ENCODE data around the gene LSM2. TPM values are rescaled to one million over a fixed set of nuclear protein-coding genes. Genes with fewer than 3 reads are reported as not detected.

The LSM2 gene
- total RNA-seq, 1 donor from 2014 or later, result 61.3 TPM

DNA sequence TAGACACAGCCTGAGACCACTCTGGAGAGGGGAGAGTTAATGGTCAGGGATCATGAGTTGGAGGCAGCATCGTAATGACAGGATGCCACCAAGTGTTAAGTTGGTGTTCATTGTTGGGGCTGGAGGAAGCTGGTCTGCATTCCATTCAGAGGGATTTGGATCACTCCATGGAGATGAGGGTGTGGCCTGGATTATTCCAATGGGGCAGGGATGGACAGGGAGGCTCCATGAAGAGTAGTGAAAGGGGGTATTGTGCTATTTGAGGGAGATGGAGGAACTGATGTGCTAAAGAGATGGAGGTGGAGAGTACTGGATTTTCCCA lies 43.2 kb downstream of the LSM2 start:
- Histone ChIP-seq H3K27ac (no peak overlapping the region), H3K27me3 (no peaks in the 10 kb centered on the region), H3K36me3 (no peaks in the 10 kb centered on the region), H3K4me3 (no peak overlapping the region), H3K9me3 (no peaks in the 10 kb centered on the region), H3K4me1 (no peaks in the 10 kb centered on the region)
- DNase-seq (ENCODE audit: low spot score in 2 of 2), result no peak
- TF ChIP-seq, protein P1, sequence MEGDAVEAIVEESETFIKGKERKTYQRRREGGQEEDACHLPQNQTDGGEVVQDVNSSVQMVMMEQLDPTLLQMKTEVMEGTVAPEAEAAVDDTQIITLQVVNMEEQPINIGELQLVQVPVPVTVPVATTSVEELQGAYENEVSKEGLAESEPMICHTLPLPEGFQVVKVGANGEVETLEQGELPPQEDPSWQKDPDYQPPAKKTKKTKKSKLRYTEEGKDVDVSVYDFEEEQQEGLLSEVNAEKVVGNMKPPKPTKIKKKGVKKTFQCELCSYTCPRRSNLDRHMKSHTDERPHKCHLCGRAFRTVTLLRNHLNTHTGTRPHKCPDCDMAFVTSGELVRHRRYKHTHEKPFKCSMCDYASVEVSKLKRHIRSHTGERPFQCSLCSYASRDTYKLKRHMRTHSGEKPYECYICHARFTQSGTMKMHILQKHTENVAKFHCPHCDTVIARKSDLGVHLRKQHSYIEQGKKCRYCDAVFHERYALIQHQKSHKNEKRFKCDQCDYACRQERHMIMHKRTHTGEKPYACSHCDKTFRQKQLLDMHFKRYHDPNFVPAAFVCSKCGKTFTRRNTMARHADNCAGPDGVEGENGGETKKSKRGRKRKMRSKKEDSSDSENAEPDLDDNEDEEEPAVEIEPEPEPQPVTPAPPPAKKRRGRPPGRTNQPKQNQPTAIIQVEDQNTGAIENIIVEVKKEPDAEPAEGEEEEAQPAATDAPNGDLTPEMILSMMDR (IDR thresholded peaks at IDR 0.05), result no peak
- intact Hi-C loops (cut with DNase I), result no loop called here

DNA sequence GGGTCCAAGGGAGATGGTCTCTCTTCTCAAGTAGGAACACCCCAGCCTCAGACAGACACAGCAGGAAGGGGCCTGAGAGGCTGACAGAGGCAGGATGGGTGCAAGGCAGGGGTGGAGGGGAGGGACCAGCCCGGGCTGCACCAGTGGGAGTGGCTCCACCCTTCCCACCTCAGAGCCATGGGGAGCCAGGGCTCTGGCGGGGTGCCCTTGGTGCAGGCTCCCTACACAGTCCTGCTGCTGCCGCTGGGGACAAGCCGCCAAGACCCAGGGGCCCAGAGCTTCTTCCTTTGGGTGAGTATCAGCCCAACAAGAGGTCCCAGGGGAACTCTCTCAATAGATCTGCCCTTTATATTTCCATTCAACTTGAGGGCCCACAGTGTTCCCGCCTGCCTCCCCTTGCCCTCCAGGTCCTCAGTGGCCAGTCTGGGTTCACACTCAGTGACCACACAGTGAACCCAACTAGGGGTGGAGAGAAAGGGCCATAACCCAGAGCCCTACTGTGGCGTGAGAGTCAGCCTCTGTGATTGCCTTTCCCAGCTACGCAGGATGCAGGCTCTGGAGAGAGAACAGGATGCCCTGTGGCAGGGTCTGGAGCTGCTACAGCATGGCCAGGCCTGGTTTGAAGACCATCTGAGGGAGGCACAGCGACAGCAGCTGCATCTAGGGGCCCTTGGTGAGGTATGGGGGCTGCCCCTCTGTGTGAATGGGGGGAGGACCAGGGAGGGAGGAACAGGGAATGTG lies 43.7 kb downstream of the LSM2 start:
- Histone ChIP-seq H3K36me3 (no peaks in the 10 kb centered on the region), H3K4me3 (no peak overlapping the region)
- intact Hi-C loops (cut with DNase I), result no loop called here

DNA sequence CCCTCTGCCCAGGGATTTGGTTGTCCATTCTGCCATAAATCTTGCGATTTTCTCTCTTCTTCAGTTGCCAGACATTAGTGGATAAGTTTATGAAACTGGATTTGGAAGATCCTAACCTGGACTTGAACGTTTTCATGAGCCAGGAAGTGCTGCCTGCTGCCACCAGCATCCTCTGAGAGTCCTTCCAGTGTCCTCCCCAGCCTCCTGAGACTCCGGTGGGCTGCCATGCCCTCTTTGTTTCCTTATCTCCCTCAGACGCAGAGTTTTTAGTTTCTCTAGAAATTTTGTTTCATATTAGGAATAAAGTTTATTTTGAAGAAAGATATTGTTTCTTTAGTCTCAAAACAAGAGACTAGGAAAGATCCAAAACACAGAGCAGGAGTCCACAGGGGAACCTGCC lies 44.4 kb downstream of the LSM2 start, which contains the start of gene SAPCD1:
Gene SAPCD1 (plus strand): TSS at position 301 of the 400 bp plus-strand sequence. CDS start 399 bp downstream, outside the sequence.
- TF ChIP-seq, protein P1 (IDR thresholded peaks at IDR 0.05), result no peak
- no peak for DNase-seq (ENCODE audit: low spot score in 2 of 2)
- no peaks in the 10 kb centered on the region for H3K36me3 ChIP-seq
- H3K27ac ChIP-seq, result no peak within 1 kb of the TSS
- no peaks in the 10 kb centered on the region for H3K9me3 ChIP-seq
- intact Hi-C loops (cut with DNase I), result no loop called here
- H3K4me3 ChIP-seq, result no peak within 1 kb of the TSS
- H3K27me3 ChIP-seq, result no peaks in the 10 kb centered on the region
- H3K4me1 ChIP-seq, result no peaks in the 10 kb centered on the region

More for the DNA sequence above, 43.7 kb downstream of the LSM2 start:
- Histone ChIP-seq H3K27ac (no peak overlapping the region), H3K9me3 (no peaks in the 10 kb centered on the region), H3K27me3 (no peaks in the 10 kb centered on the region), H3K4me1 (no peaks in the 10 kb centered on the region)
- TF ChIP-seq, protein P1 (IDR thresholded peaks at IDR 0.05), result no peak
- DNase-seq (ENCODE audit: low spot score in 2 of 2), result no peak

DNA sequence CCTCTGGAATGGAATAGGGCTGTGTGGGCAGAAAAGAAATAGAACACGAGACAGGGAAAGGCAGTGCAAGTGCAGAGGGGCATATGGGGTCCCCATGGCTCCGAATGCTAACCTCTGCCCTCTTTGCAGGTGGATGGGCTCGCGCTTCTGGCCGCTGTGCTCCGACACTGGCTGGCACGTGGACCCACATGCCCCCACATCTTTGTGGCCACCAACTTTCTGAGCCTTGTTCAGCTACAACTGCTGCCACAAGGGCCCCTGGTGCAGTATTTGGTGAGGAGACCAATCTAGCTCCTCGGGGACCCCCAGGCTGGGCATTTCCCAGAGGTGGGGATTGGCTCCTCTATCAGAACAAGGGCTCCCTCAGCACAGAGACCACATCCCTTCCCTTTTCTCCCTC lies 45.4 kb downstream of the LSM2 start:
- Histone ChIP-seq H3K27me3 (no peaks in the 10 kb centered on the region), H3K4me1 (no peaks in the 10 kb centered on the region), H3K4me3 (no peak overlapping the region), H3K36me3 (no peaks in the 10 kb centered on the region), H3K9me3 (no peaks in the 10 kb centered on the region), H3K27ac (no peak overlapping the region)
- intact Hi-C loops (cut with DNase I), result no loop called here
- TF ChIP-seq, protein P1 (IDR thresholded peaks at IDR 0.05), result no peak
- DNase-seq (ENCODE audit: low spot score in 2 of 2), result no peak

DNA sequence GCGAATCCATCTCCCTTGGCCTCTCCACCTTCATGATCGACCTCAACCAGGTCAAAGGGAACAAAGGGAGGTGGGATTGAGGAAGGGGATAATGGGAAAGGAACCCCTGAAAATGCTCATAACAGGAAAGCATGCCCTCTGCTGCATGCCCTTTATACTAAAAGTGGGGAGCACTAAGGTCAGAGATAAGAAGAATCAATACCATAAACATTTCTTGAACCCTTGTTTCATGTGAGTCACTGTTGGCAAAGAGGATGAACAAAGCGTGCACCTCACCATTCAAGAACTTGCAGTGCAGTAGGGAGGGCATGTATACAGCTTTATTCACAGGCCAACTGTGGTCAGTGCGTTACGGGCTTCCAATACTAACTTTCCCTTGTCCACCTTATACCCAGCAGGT lies 46.0 kb downstream of the LSM2 start:
- H3K4me3 ChIP-seq, result no peak overlapping the region
- intact Hi-C loops (cut with DNase I), result no loop called here

More for the DNA sequence above, 46.0 kb downstream of the LSM2 start:
- Histone ChIP-seq H3K27ac (no peak overlapping the region), H3K27me3 (no peaks in the 10 kb centered on the region), H3K9me3 (no peaks in the 10 kb centered on the region), H3K4me1 (no peaks in the 10 kb centered on the region), H3K36me3 (no peaks in the 10 kb centered on the region)
- TF ChIP-seq, protein P1 (IDR thresholded peaks at IDR 0.05), result no peak
- DNase-seq (ENCODE audit: low spot score in 2 of 2), result no peak

All from ascending aorta (tissue), 2 donors.